Activated CD4-positive, CD25-positive, alpha-beta regulatory T cell (primary cell): ENCODE data around the gene NUP50.

Experiments used
- DNase-seq, 4 experiments: peaks; one replicate each; lab custom pipeline; 2025; lab: John Stamatoyannopoulos, UW

The NUP50 gene

DNA sequence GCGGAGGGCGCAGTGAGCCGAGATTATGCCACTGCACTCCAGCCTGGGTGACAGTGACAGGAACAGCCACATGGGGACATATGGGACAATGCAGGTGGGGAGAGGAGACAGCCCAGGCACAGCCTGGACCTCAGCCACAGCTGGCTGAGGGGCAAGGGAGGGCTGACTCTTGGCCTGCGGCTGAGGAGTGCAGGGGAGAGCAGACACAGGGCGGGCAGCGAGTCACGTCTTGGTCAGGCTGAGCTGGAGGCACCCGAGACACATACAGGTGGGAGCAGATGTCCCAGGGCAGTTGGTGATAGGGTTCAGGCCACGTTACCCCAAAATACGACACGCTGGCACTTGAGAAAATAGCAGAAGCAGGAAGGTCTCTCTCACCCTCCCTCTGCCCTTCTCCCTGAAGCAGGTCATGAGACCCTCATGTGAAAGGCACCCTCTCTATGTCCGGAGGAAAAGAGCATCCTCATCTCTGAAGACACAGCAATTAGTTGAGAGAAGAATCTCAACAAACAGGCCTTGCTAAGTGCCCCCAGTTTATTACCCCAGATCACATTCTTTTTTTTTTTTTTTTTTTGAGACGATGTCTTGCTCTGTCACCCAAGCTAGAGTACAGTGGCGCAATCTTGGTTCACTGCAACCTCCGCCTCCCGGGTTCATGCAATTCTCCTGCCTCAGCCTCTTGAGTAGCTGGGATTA lies 66.4 kb downstream of the NUP50 start:
- no peak for DNase-seq

GRCh38 chr22:45231293-45231692 lies 67.6 kb downstream of the NUP50 start:
- DNase-seq, result no peak

GRCh38 chr22:45233386-45233785 lies 69.7 kb downstream of the NUP50 start:
- no peak for DNase-seq

- DNase-seq, result no peak
Observed at GRCh38 chr22:45233827-45234226, 70.1 kb downstream of the NUP50 start.

- no peak for DNase-seq
Observed at GRCh38 chr22:45235101-45235777, 71.5 kb downstream of the NUP50 start.

DNA sequence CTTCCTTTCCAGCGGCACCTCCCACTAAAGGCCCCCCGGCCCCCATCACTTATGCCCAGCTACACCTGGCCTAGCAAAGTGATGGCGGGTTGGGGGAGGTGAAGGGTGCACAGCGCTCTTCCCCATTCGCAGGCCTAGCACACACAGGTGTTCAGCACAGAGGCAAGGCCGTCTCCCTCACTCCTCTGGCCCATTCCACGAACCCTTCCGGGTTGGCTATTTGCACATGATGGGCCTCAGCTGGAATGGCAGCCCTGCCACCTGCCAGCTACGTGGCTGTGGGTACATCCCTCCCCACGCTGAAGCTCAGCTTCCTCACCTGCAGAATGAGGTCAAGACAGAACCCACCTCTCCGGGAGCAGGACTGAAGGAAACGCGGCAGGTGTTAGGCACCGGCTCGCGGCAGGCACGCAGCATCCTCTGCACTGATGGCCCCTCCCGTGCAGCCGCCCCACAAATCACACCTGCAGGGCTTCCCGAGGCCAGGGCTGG lies 72.2 kb downstream of the NUP50 start:
- no peak for DNase-seq

DNA sequence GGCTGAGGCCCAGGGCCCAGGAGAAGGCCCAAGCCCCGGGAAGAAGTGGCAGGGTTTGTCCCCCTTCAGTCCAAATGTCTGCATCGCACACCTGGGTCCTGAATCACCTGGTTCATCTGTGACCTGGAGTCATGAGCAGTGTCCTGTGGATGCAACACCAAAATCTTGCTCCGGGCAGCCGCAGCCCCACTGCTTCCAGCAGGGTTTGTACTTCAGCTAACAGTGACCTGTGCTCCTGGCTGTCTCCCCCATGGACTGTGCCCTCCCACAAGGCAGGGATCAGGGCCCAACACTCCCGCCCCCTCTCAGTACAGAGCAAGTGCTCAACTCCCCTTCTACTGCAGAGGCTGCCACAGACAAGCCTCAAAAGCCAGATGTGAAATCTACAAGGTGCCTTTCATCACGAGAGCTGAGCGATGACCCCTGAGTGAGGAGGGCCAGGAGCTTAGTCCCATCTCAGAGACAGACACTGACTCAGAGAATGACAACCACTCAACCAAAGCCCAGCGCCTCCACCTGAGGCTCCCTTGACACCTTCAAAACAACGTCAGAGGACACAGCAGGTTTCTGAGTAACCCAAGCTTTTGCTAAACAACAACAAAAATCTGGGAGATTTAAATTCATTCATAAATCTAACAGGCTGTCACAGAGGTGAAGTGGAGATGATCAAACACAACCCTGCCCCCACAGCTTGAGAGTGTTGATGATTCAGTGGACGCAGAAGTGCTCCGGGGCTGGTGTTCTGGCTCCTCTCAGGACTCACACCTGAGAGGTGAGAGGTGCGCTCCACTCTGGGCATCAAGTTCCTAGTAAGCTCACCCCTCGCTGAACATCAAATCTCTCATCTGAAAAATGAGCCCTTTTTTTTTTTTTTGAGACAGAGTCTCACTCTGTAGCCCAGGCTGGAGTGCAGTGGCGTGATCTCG lies 73.6 kb downstream of the NUP50 start:
- no peak for DNase-seq
